ENCODE data around the gene PSMD13. TPM values are rescaled to one million over a fixed set of nuclear protein-coding genes. Genes with fewer than 3 reads are reported as not detected.

Gene PSMD13
- total RNA-seq, 2 experiments from 2014 or later = 130 to 131 TPM

Other genes with a start within 250 kb of the PSMD13 start
- not detected for gene SCGB1C1, start 43.9 kb upstream of the PSMD13 start, total RNA-seq
- 10 to 100 TPM; 56.9 to 61.9 TPM for gene BET1L, start 29.6 kb upstream of the PSMD13 start, total RNA-seq
- gene RIC8A, start 29.3 kb upstream of the PSMD13 start, total RNA-seq = 100 to 1,000 TPM; 102 to 111 TPM
- gene SIRT3, start 634 bp upstream of the PSMD13 start, total RNA-seq = 10 to 100 TPM; 24.3 to 25.2 TPM
- gene NLRP6, start 41.4 kb downstream of the PSMD13 start, total RNA-seq = 10 to 100 TPM; 32.1 to 34.0 TPM
- 100 to 1,000 TPM; 641 to 664 TPM for gene PGGHG, start 52.1 kb downstream of the PSMD13 start, total RNA-seq
- not detected for gene IFITM5, start 62.5 kb downstream of the PSMD13 start, total RNA-seq
- 1,000 to 10,000 TPM; 1,890 to 1,949 TPM for gene IFITM2, start 70.8 kb downstream of the PSMD13 start, total RNA-seq
- gene IFITM1, start 77.1 kb downstream of the PSMD13 start, total RNA-seq = 1,000 to 10,000 TPM; 1,182 to 1,374 TPM
- 100 to 1,000 TPM; 258 to 267 TPM for gene IFITM3, start 83.9 kb downstream of the PSMD13 start, total RNA-seq
- 1 to 10 TPM; 1.1 TPM for gene B4GALNT4, start 132.5 kb downstream of the PSMD13 start, total RNA-seq
- gene PKP3, start 157.2 kb downstream of the PSMD13 start, total RNA-seq = under 1 TPM; 0.30 to 0.45 TPM
- 100 to 1,000 TPM; 273 to 276 TPM for gene SIGIRR, start 178.0 kb downstream of the PSMD13 start, total RNA-seq
- gene ANO9, start 205.0 kb downstream of the PSMD13 start, total RNA-seq = 100 to 1,000 TPM; 115 to 122 TPM
- 10 to 100 TPM; 27.6 to 27.8 TPM for gene PTDSS2, start 213.3 kb downstream of the PSMD13 start, total RNA-seq

Data from activated naive CD8-positive, alpha-beta T cell treated with anti-CD3 and anti-CD28 coated beads, Interleukin-2, amount 10 ng/mL, durations not matched to agents 7 days and 5 days (primary cell).